ENCODE results near the gene DMBX1.

Gene DMBX1

DNA sequence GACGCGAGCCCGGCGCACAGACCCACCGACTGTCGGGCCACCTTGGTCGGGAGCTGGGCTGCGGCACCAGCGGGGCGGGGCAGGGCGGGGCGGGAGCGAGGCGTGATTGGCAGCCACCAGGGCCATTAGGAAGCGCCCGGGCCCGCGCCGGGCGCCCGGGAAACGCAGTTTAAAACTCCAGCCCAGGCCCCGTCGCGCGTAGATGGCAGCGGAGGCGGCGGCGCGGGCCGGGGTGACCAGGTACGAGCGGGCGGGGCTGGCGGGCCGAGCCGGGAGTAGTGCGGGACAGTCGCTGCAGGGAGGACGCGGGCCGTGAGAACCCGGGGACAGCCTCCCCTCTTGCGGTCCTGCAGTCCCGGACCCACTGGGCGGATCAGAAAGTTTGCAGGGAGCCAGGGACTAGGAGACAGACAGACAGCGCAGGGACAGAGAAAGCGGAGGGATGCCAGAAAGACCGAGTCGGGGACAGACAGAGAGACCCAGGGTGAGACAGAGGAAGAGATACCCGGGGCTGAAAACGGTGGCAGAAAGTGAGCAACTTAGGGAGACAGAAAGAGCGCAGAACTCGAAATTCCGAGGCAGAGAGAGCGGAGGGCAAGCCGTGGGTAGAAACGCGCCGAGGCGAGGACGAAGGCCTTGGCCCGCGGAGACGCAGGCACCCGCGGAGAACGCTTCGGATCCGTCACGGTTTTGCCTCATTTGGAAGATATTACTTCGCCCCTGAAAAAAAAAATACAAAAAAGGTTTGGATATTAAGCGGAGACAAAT, at the start of gene DMBX1:
TSS of gene DMBX1 (plus strand) at position 199 of the 768 bp plus-strand sequence. CDS start 17,175 bp downstream, outside the sequence.
- DNase-seq, result no peak

DNA sequence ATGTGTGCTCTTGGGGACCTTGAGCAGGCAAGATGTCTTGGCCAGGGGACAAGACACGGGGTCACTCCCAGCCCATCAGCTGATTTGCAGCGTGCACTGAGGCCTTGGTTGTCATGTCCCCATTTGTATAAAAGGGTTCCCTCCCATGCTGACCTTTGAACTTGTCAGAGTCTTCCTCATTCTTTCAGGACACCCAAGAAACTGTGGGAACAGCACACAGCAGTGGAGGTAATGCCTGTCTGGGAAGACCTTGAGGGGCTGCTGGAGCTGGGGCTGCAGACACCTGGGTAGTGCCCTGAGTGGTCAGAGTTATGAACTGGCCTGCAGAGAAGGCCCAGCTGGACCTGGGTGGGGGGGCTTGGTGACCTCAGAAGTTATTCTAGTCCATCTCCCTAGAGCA, 49.2 kb upstream of the DMBX1 start:
- DNase-seq, result no peak

DNA sequence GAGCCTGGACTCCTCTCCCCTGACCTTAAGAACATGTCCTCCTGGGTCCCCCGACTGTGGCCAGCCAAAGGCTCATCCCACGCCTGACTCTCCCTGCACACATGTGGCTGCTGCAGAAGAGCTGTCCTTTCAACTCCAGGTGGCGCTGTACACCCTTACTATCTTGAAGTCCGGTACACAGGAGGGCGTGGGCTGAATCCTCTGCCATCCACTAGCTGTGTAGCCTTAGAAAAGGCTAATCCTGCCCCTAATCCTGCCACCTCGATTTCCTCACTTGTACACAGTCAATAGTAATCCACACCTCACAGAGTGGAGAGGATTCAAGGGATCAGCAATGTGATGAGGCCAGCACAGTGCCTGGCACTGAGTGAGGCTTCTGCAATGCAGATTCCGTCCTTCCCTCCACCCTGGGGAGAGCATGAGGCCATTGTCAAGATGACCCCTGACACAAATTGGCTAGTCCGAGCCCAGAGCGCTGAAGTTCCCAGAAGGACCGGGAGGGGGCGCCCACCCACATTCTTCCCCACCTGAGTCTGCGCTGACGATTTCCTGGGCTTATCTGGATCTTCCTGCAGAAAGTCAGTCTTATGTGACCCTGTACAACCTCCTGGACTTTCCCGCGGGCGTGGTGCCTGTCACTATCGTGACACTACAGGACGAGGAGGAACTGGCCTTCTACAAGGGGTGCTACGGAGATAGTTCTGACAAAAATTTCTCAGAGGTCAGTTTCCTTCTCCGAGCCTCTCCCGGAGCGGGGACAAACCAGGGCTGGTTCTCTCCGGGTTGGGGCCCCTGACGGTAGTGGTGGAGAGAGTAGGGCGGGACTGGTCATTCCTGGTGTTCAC, 47.1 kb upstream of the DMBX1 start:
- DNase-seq, result no peak

DNA sequence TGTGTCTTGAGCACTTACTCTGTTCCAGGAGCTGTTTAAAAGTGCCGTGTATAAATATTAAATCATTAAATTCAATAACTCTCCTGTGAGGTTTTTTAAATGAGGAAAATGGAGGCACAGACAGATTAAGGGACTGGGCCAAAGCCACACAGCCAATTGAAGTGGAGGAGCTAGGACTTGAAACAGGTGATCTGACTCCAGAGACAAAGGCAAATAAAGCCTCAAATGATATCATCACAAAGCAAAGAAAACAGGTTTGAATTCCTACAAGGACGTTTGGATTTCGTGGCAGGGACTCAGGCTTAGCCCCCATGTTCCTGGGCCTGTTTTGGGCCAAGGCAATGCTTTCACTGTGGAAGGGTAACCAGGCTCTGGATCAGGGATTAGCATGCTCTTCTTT, 45.2 kb upstream of the DMBX1 start:
- DNase-seq, result no peak

DNA sequence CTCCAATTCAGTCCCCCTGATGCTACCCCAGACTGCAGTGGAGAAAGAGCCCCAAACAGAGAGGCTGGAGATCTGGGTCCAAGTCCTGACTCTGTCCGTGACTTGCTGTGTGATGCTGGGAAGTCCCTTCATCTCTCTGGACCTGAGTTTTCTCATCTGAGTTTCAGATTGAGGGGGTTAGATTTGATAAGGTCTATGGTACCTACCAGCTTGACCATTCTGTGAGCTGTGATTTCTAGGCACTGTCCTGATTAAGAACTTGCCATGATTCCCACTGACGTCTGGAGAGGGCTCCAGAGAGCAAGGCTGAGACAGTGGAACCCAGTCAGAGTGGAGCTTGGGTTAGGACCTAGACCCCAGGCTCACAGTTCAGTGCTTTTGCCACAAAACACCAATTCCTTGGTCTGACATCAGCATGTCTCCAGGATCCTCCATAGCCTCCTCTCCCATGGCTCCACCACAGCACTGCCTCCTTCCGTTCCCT, 43.8 kb upstream of the DMBX1 start:
- no peak for DNase-seq

DNA sequence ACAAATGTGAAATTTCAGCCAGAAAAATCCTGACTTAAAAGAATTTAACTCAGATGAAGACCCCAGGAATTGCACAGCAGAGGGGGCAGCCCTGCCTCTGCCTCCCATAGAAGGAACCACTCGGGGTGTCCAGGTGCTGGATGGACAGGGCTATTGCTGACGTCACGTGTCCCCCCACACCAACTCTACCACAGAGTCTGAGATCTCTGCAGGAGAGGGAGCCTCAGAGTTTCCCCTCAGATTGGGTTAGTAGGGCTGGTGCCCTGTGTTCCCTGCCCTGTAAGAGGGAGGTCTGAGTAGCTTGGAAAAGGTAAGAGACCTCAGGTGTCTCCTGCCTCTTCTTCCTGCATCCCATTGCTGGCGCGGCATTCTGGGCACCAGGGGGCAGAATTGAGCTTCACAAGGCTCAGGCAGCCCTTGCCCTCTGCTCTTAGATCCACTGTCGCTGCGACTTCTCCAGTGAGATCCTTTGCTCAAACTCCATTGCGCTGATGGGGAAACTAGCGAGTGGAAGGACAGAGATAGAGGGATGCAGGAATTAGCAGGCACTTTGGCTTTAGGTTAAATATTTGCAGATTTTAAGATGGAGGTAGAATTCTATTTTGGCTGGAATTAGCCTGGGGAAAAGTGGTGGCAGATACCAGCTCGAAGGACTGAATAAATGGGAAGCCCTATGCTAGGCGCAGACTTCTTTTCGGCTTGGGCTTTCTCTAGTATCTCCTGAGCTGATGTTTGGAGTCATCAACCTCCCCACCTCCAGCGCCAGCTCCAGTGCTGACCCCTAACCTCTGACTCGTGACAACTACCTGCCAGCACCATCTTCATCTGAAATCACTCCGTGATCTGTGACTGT, 42.8 kb upstream of the DMBX1 start:
- no peak for DNase-seq

DNA sequence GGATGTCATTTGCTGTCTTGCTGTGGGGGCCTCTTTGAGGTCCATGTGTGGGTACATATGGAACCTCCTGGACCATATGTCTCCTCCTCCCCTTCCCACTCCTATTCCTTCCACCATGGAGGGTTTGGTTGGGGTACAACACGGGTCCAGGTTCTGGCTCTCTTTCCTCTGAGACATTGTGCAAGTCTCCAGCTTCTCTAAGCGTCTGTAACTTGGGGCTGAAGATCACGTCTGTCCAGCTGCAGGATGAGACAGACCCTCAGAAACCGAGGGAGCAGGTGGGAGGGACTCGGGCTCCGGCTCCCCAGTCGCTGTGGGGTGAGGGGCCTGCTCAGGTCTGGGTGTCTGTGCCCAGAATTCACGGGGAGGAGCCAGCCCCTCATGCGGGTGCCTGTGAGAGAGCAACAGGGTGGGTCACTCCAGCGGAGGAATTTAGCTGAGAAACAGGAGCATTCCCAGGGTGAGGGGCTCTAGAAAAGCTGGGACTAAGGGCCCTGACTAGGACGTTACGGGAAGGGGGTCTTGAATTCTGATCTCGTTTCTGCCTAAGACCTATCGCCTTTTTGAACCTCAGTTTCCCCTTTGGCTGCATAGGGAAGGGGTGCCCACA, 42.0 kb upstream of the DMBX1 start:
- DNase-seq, result no peak

DNA sequence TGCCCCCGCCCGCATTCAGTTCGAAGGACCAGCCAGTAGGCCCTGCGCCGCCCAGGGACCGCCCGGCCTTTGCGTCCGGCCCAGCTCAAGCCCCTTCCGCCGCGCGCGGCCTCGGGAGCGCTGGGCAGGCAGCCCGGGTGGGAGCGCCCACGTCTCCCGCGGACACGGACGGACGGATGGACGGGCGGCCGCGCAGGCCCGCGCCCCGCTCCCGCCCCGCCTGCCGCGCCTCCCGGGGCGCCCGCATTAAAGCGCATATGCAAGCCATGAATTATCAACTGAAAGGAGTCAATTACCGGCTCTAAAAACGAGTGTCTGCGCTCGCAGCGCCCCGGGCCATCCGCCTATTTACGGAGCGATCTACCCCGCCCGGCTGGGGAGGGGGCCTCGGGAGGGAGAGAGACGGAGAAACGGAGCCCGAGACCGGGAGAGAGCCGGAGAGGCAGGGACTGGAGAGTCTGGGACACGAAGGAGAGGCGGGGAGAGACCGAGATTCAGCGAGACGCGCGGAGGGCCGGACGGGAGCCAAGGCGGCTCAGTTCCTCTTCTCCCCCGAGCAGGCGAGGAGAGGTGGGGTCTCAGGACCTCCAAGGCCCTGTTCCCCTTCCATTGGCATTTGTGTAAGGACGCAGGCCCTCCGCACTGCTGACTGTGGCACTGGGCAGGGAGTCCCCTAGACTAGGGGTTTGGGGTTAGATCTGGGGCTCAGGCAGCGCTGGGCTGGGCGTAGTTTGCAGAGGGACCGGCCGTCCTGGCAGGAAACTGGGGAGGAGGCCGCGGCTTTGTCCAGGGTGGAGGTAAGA, 41.3 kb upstream of the DMBX1 start:
- no peak for DNase-seq

DNA sequence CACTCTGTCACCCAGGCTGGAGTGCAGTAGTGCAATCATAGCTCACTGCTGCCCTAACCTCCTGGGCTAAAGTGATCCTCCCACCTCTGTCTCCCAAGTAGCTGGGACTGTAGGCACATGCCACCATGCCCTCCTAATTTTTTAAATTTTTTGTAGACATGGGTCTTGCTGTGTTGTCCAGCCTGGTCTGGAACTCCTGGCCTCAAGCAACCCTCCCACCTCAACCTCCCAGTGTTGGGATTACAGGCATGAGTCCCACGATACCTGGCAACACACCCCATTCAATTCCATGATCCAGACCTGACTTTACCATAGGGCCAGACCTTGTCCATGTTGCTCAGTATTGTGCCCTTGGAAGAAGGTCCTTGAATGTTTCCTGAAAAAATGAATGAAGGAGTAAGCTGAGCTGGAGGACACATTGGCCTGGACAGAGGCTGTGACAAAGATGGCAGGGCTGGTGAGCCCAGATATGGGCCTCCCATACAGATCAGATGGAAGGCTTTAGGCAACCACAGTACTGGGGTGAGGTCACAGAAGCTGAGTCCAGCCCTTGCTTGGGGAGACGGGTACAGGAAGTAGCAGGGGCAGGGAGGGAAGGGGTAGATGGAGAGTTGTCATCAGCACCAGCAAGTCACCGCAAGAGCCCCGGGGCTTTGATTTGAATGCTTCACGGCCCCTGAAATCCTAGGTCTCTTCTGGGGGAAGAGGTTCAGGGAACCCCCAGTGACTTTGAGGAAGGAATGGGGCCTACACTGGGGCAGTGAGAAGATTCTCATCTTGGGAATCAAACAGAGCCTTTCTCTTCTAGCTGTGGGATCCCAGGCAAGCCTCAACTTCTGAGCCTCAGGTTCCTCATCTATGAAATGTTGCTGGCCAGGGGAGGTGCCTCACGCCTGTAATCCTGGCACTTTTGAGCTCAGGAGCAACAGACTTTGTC, 40.1 kb upstream of the DMBX1 start:
- DNase-seq, result no peak

DNA sequence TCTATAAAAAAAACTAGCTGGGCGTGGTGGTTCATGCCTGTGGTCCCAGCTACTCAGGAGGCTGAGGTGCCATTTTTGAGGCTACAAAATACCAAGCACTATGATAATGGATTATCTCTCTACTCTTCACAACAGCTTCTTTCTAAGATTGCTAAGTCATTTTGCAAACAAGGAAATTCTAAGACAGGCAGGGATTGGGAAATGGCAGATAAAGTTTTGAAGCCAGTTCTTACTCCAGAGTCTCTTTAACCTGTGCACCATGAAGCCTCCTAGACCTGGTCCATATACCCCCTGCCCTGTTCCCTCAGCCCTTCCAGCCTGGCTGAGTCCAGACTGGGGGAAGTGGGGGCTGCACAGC, 39.5 kb upstream of the DMBX1 start:
- DNase-seq, result no peak

DNA sequence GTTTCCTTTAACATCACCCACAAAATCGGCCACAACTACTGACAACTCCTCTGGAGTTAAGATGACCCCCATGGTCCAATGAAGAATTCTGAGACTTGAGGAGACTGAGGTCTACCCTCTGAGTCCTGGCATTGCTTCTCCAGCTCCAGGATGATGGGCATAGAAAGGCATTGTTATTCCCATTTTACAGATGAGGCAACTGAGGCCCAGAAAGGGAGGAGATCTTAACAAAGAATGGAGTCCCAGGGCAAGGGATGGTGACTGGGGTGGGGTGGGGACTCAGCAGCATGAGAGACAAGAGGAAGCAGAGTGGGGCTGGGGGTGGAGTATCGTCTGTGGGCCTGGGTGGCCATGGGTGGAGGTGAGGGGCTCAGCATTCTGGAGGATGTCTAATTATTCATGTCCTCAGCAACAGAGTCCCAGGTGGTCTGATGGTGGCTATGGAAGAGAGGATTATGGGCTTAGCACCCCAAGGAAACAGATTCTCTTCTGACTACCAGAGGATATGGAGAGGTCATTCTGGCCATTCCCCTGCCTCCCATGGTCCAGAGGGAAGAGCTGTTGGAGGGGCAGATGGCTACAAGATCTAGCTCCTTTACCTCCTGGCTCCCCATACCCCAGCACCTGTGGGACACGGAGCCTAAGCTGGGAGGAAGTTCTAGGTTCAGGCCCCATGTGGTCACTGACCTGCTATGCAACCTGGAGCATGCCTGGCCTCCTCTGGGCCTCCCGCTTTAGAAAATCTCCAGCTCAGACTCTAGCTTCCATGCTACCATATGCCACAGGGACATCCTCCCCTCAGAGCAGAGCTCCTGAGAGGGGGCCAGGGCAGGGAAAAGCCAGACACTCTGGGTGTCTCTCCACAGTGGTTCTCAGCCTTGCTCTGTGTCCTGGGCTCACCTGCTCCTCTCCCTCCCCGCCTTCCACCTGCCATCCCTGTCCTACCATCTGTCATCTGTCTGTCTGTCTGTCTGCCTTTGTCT, 37.4 kb upstream of the DMBX1 start:
- DNase-seq, result no peak

DNA sequence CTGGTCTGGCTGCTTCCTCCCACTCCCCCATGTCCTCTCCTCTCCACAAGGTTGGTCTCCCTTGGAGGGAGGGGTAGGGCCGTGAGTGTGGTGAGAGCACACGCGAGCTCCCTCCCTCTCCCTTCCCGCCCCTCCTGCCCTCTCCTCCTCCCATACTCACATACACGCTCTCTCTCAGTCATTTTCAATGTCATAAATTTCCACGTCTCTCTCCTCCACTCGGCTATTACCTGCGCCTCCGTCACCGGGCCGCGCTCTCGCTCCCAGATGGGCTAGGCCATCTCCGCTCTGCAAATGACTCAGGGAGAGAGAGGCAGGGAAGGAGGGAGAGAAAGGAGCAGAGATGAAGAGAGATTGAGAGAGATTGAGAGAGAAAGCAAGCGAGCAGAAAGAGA, 36.7 kb upstream of the DMBX1 start:
- DNase-seq, result no peak

DNA sequence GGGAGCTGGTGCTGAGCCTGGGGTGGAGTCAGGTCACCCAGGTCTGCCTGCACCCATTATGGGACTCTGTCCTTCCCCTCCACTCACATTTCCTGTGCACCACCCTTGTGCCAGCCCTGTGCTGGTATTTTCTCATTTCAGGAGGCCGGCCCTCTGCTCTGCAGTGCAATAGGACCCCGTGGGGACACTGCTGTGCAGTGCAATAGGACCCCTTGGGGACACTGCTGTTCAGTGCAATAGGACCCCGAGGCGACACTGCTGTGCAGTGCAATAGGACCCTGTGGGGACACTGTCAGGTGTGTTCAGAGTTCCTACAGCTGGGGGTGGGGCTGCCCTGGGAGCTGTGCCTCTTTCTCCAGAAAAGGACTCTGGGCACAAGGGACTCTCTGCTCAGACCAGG, 36.2 kb upstream of the DMBX1 start:
- DNase-seq, result no peak

DNA sequence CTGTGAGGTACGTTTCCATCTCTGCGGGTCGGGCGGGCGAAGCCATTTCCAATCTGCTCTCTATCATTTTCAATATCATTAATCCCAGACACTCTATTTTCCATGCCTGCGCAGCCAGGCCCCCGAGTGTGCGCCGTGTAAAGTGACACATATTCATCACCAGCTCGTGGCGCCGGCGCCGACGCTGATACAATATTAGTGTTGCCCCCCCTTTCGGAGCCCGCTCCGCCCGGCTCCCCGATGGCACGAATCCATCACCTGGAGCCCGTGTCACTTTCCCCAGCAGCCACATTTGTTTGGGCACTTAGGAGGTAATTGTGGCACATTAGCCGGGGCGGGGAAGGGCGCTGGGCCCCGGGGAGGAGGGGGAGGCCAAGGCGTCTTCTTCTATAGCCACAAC, 33.7 kb upstream of the DMBX1 start:
- DNase-seq, result no peak

DNA sequence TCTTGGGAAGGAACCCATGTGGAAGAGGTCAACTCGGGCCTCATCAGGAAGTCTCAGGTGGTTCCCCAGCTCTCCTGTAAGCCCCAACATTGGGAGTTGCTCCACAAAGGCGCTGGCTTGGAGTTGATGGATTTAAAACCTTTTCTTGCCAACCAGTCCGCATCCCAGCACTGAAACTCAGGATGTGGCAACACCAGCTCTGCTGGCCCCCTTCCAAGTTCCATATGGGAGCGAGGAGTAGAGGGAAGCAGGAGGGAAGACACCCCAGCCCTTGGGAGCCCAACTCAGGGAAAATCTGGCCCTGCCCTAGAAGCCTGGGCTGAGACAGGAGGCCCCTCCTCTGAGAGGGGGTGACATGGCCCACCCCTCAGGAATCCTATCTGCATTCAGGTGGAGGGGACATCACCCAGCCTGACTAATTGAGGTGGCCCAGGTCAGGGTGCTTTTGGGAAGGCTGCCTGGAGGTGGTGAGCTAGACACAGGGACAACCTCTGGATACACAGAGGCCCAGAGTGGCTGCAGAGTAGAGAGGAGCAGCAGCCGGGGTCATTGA, 33.1 kb upstream of the DMBX1 start:
- DNase-seq, result no peak

DNA sequence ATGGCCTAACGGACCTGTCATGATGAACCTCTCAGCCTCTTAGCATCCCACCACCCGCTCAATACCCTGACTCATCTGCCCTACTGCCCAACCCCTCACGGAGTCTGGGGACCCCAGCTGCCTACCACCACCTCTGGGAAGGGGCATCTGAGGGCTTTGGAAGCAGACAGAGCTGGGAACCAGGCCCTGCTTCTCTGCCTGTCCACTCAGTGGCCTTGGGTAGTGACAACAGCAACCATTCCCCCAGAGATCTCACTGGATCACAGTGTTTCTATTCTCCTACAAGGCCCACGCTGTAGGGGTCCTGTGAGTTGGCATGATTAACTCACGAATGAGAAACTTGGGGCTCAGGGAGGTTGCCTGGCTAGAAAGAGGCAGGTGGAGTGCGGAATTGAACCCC, 32.5 kb upstream of the DMBX1 start:
- no peak for DNase-seq

DNA sequence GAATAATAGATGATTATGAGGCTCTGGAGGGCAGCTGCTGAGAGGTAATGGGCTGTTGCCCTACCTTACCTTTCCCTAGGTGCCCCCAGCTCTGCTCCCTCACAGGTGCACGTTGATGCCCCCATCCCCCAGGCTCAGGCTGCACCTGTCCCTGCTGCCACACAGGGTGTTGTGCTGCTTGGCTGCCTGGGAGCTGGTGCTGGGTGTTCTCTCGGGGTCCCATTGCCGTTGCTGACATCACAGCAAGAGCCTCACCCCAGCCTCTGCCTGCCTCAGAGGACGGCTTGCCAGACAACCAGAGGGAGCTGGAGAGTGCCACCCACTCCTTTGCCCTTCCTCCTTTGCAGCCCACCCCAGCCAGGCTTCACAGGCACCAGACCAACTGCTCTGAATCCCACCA, 31.4 kb upstream of the DMBX1 start:
- DNase-seq, result no peak

DNA sequence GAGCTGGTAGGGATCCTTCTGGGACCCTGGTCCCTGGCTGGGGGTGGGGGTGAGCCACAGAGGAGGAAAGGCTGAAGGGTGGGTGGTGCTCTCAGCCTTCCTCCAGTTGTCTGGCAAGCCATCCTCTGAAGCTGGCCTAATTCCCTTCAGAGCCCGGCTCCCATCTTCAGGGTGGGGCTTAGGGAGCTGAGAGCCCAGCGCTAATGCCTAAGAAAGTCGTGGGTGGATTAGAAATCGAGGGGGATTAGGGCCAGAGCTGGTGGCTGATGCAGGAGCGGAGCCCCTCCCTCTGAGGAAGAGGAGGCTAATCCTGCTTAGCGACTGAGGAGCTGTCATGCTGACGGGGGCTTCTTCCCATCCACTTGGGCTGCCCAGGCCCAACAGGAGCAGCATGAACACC, 30.8 kb upstream of the DMBX1 start:
- no peak for DNase-seq

DNA sequence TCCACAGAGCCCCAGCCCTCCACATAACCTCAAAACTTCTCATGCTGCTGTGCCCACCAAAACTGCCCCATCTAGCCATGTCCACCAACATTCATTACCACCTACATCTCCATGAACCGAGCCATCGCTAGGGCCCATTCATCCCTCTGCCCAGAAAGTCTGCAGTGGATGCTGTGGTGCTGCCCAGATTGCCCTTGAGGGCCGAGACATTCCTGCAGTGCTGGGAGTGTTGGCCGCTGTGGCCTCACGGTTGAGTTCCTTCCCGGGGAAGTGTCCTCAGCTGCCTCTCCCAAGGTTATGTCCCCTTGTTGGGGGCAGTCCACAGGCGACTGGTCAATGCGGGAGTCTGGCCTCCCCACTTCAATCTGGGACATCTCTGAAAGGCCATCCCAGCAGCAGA, 30.3 kb upstream of the DMBX1 start:
- no peak for DNase-seq
